ENCODE data around the gene GTF3C5. TPM values are rescaled to one million over a fixed set of nuclear protein-coding genes. Genes with fewer than 3 reads are reported as not detected.
A peak's percentile ranks its signal among the peaks of the same experiment; 100 is the strongest.

Gene GTF3C5
- total and polyA plus RNA-seq, 9 of the 15 experiments (the other 6 are each of a cell fraction or from before 2014, with no cell fraction given) = 3.8 to 118 (median 83.7) TPM

- Histone ChIP-seq H3K9me3 (replicated peaks; ENCODE audit: control insufficient read depth, insufficient read depth, low read depth, low read length) (no peaks in the 10 kb centered on the region), H3K4me2 (ENCODE audit: insufficient read depth, low read length) (peak overlapping the region; percentile 47; the same call in 1 of the 2 replicates), H3K4me1 (replicated peaks in 1 of 2; ENCODE audit: control insufficient read depth in 2 of 2, insufficient read depth in 2 of 2, low read length in 2 of 2) (peaks cover 59 to 70% of the 10 kb centered on the region in 2 experiments), H4K20me1 (replicated peaks; ENCODE audit: control insufficient read depth, insufficient read depth, low read length) (no peaks in the 10 kb centered on the region), H3K4me3 (no peak overlapping the region), H3K9me1 (ENCODE audit: control insufficient read depth, insufficient read depth, low read length) (peaks cover 9% of the 10 kb centered on the region), H3K9ac (ENCODE audit: insufficient read depth in 1 of 2, low read depth in 2 of 2, low read length in 2 of 2) (peak overlapping the region in 1 of 2 experiments; percentile 82; a peak in 2 of 4 replicates), H3K79me2 (ENCODE audit: control insufficient read depth, insufficient read depth, low read length) (peaks cover 3% of the 10 kb centered on the region; the same call in 1 of the 3 replicates), H3K27me3 (ENCODE audit: control insufficient read depth in 2 of 2, insufficient read depth in 2 of 2, low read length in 2 of 2) (no peaks in the 10 kb centered on the region), H3K27ac (ENCODE audit: extremely low read depth, low read depth, low read length) (no peak overlapping the region; the same call in 2 of the 3 replicates), H3K36me3 (ENCODE audit: control insufficient read depth, insufficient read depth, low read length) (peaks cover 44% of the 10 kb centered on the region), H2AFZ (ENCODE audit: low read depth, low read length) (no peak overlapping the region)
- no peak for ATAC-seq
- CTCF ChIA-PET (ENCODE audit: low intra/inter-chr PET ratio) = no interaction called here
- POLR2A ChIA-PET = interaction anchor here (0.6 to 2.4 kb wide), 5 partner anchors 9 to 560 kb away, joined by 4 to 12 read pairs (median 5); no protein-coding TSS in a partner anchor
- intact Hi-C loops (cut with micrococcal nuclease) (no loop called here), in situ Hi-C loops (cut with MboI) (no loop called here)
- TF ChIP-seq MTF1 (CRISPR knock-in tag; IDR thresholded peaks at IDR 0.05; ENCODE audit: borderline replicate concordance) = no peak
- TF ChIP-seq BRCA1 (IDR thresholded peaks at IDR 0.05) = no peak
- TF ChIP-seq BRCA1 (CRISPR knock-in tag; IDR thresholded peaks at IDR 0.05) = 0 out of 2 replicates have a peak, but pooled peaks have one; percentile 25
- no peak for FAIRE-seq
- WGBS (ENCODE audit: insufficient coverage, low coverage, missing lambda C conversion rate) = 57% methylated on average over 6 of the region's 6 CpGs
- BruUV-seq (replicated peaks) = no TSS peak
- DNase-seq (ENCODE audit: extremely low read depth in 1 of 4, low spot score in 3 of 4) = no peak
Measured at GRCh38 chr9:132995121-132995420, 35.7 kb upstream of the GTF3C5 start.

GRCh38 chr9:132995879-132996278 lies 34.9 kb upstream of the GTF3C5 start:
- FAIRE-seq (no peak), ATAC-seq (no peak)
- WGBS (ENCODE audit: insufficient coverage, low coverage, missing lambda C conversion rate) = 61% methylated on average over 6 of the region's 8 CpGs

More at GRCh38 chr9:132995879-132996278, 34.9 kb upstream of the GTF3C5 start:
- Histone ChIP-seq H4K20me1 (replicated peaks; ENCODE audit: control insufficient read depth, insufficient read depth, low read length) (no peaks in the 10 kb centered on the region), H3K36me3 (ENCODE audit: control insufficient read depth, insufficient read depth, low read length) (peaks cover 36% of the 10 kb centered on the region), H3K4me1 (replicated peaks in 1 of 2; ENCODE audit: control insufficient read depth in 2 of 2, insufficient read depth in 2 of 2, low read length in 2 of 2) (peaks cover 64 to 72% of the 10 kb centered on the region in 2 experiments), H3K27me3 (ENCODE audit: control insufficient read depth in 2 of 2, insufficient read depth in 2 of 2, low read length in 2 of 2) (no peaks in the 10 kb centered on the region), H3K27ac (ENCODE audit: extremely low read depth, low read depth, low read length) (no peak overlapping the region), H3K9ac (ENCODE audit: insufficient read depth in 1 of 2, low read depth in 2 of 2, low read length in 2 of 2) (peak overlapping the region in 1 of 2 experiments; percentile 63; a peak in 2 of 4 replicates), H3K4me2 (ENCODE audit: insufficient read depth, low read length) (no peak overlapping the region), H3K4me3 (no peak overlapping the region), H3K79me2 (ENCODE audit: control insufficient read depth, insufficient read depth, low read length) (no peaks in the 10 kb centered on the region; the same call in 2 of the 3 replicates), H3K9me1 (ENCODE audit: control insufficient read depth, insufficient read depth, low read length) (peaks cover 9% of the 10 kb centered on the region), H2AFZ (ENCODE audit: low read depth, low read length) (no peak overlapping the region), H3K9me3 (replicated peaks; ENCODE audit: control insufficient read depth, insufficient read depth, low read depth, low read length) (no peaks in the 10 kb centered on the region)
- DNase-seq (ENCODE audit: extremely low read depth in 1 of 4, low spot score in 3 of 4) = peak in 1 of 4 experiments; percentile 4
- TF ChIP-seq PRPF4 (IDR thresholded peaks at IDR 0.05; ENCODE audit: insufficient read depth, low read depth, low read length, poor library complexity, severe bottlenecking) (no peak), SPI1 (IDR thresholded peaks at IDR 0.05; ENCODE audit: borderline replicate concordance, low read depth, low read length) (0 out of 2 replicates have a peak, but pooled peaks have one; percentile 1)
- CTCF ChIA-PET (ENCODE audit: low intra/inter-chr PET ratio) = no interaction called here
- in situ Hi-C loops (cut with MboI) (no loop called here), intact Hi-C loops (cut with micrococcal nuclease) (no loop called here)
- POLR2A ChIA-PET = interaction anchor here (0.6 kb wide), 1 partner anchor 9 kb away, joined by 3 read pairs; no protein-coding TSS in a partner anchor
- no TSS peak for BruUV-seq (replicated peaks)
